ENCODE results near the gene DPP10. TPM values are rescaled to one million over a fixed set of nuclear protein-coding genes. Genes with fewer than 3 reads are reported as not detected.

The DPP10 gene
- total RNA-seq, 1 donor = not detected

DNA sequence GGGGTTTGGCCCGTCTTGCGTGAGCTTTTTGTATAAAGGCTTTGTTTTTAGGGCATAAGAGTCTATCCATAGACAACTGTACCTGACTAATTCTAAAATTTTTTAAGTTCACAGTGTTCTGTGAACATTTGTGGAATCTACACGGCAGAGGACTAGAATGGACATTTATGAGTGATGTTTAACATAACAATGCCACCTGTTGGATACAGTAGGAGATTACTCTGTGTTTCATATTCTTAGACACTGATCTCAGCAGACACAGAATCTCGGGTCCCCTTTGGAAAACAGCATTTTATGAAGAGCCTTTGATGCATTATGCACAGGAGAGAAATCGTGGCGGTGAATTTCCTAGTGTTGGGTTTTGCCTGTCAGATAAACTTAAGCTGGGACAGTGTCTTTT, 752.2 kb downstream of the DPP10 start:
- no peak for DNase-seq (ENCODE audit: low read depth)
- no peak overlapping the region for H3K4me3 ChIP-seq (ENCODE audit: low read depth, low read length)
- no peak for TF ChIP-seq CTCF (IDR thresholded peaks at IDR 0.05; ENCODE audit: insufficient read depth, low read length)

GRCh38 chr2:115196587-115196986, 754.1 kb downstream of the DPP10 start:
- DNase-seq (ENCODE audit: low read depth) = no peak
- no peak overlapping the region for H3K4me3 ChIP-seq (ENCODE audit: low read depth, low read length)
- no peak for TF ChIP-seq CTCF (IDR thresholded peaks at IDR 0.05; ENCODE audit: insufficient read depth, low read length)

- no peak for DNase-seq (ENCODE audit: low read depth)
- H3K4me3 ChIP-seq (ENCODE audit: low read depth, low read length) = no peak overlapping the region
- no peak for TF ChIP-seq CTCF (IDR thresholded peaks at IDR 0.05; ENCODE audit: insufficient read depth, low read length)
Observed at GRCh38 chr2:115199966-115200365, 757.5 kb downstream of the DPP10 start.

- H3K4me3 ChIP-seq (ENCODE audit: low read depth, low read length) = no peak overlapping the region
Observed at GRCh38 chr2:115201386-115201785, 758.9 kb downstream of the DPP10 start.

GRCh38 chr2:115208493-115209164, 766.2 kb downstream of the DPP10 start:
- no peak overlapping the region for H3K4me3 ChIP-seq (ENCODE audit: low read depth, low read length)
- DNase-seq (ENCODE audit: low read depth) = no peak
- TF ChIP-seq CTCF (IDR thresholded peaks at IDR 0.05; ENCODE audit: insufficient read depth, low read length) = no peak

More at GRCh38 chr2:115201386-115201785, 758.9 kb downstream of the DPP10 start:
- no peak for TF ChIP-seq CTCF (IDR thresholded peaks at IDR 0.05; ENCODE audit: insufficient read depth, low read length)
- DNase-seq (ENCODE audit: low read depth) = no peak

DNA sequence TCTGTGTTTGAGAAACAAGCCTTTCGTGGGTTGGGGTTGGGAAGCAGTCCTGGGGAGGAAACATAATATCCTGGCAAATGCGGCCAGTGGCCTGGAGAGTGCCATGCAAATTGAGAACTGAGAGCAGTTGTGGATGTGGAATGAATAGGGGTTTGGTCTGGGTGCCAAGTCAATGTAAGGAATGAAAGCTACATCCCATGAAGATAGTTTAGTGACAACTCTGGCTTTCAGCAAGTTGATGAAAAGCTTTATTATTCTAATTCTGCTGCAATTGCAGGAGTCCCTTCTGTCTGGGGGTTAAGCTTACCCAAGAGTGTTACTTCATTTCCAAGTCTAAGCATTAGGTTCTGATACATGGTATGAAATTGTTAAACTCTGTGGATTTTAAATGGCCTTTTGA, 771.6 kb downstream of the DPP10 start:
- no peak for TF ChIP-seq CTCF (IDR thresholded peaks at IDR 0.05; ENCODE audit: insufficient read depth, low read length)

DNA sequence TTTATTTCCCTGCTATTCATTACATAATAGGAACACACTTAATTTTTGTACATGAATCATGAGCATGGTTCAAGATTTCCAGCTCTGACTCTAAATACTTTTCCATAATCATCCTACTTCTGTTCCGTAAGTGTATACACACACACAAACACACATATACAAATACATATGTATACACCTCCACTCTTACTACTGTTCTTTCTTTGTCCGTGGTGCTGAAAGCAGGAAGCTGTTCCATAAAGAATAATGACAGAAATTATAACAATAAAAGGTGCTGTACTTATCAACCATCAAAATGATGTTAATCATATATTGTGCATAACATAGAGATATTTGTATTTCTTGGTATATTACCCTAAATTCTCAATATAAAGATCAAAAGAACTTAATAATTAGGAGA, 776.9 kb downstream of the DPP10 start:
- no peak for TF ChIP-seq CTCF (IDR thresholded peaks at IDR 0.05; ENCODE audit: insufficient read depth, low read length)
- H3K4me3 ChIP-seq (ENCODE audit: low read depth, low read length) = no peak overlapping the region

More for the DNA sequence above, 771.6 kb downstream of the DPP10 start:
- H3K4me3 ChIP-seq (ENCODE audit: low read depth, low read length) = no peak overlapping the region
- DNase-seq (ENCODE audit: low read depth) = no peak

More for the DNA sequence above, 776.9 kb downstream of the DPP10 start:
- no peak for DNase-seq (ENCODE audit: low read depth)
